HG02884 (cell line): ENCODE data around the gene RAPSN.

ENCODE experiments used
- ATAC-seq: cut with Tn5 transposase; IDR thresholded peaks from one replicate; pipeline ENCODE4 v1.9.1; 2021; ENCODE audit warnings: mild to moderate bottlenecking, moderate library complexity; ENCODE audit not compliant: unreplicated experiment

Gene RAPSN

DNA sequence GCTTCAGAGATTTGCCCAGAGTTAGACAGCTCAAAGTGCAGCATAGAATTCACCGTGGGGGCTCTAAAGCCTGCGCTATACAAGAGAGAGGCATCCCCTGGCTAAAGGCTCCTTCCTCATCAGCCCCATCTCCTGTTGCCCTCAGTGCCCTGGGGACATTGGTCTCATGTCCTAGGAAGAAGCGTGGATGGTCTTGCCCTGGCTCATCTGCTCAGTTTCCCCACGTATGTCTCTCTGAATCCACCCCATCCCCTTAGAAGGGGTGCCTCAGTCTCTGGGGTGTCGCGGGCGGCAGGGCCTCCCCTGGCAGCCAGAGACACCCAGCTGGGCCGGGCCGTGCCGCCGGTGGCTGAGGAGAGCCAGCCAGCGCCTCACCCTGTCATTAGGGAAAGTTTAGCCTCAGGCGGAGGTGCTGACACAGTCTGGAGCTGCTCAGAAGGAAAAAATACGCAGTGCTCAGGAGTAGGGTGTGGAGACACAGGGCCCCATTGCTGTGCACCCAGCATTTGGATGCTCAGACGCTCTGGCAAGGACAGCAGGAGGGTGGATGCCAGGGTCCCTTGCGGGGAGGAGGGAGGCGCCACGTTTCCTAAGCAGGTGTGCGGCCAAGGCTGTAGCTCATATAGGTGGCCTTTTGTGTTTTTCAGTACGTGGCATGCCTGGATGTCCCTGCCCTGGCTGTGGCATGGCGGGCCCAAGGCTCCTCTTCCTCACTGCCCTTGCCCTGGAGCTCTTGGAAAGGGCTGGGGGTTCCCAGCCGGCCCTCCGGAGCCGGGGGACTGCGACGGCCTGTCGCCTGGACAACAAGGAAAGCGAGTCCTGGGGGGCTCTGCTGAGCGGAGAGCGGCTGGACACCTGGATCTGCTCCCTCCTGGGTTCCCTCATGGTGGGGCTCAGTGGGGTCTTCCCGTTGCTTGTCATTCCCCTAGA, 39.2 kb downstream of the RAPSN start:
- no peak for ATAC-seq

GRCh38 chr11:47408598-47409439, 40.1 kb downstream of the RAPSN start:
- ATAC-seq, result peak; percentile 7

DNA sequence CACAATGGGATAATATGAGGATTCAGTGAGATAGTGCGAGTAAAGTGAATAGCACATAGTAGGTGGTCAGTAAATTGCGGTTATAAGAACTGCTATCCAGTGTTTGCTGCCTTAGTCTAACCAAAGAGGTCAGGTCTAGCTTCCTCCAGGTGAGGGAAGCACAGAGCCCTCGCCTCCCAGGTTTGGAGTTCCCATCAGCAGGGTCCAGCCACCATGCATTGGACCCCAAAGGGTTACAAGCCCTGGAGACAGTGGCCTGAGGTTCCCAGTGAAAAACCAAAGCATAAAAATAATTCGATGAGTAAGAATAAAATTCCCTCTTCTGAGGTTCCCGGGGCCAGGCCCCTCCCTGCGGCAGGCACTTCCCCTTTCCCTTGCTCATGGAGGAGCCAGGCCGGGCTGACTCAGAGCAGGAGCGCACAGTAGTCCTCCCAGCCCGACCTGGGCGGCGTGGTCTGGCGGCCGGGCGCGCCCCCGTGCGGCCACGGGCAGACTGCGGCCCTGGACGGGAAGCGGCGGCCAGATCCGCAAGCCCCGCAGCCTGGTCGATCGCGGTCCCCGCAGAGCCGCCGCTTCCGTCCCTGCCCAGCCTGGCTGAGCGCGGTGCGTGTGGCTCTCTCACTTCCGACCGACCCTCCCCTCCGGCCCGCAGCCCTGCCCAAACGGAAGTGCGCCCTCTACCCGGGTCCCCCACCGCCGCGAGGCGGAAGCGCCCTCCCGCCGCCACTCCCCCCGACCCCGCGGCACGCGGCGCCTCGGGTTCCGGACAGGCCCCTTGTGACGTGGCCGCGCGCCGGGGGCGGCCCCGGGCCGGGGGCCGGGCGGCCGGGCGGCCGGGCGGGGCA, 41.0 kb downstream of the RAPSN start, which contains the start of gene SLC39A13:
SLC39A13 (plus strand) TSS at position 845 of the 845 bp plus-strand sequence. CDS start 1,505 bp downstream, outside the sequence.
- peak; percentile 78 for ATAC-seq

GRCh38 chr11:47406896-47407745, 41.8 kb downstream of the RAPSN start:
- no peak for ATAC-seq

GRCh38 chr11:47403571-47403970, 45.4 kb downstream of the RAPSN start:
- ATAC-seq, result no peak

DNA sequence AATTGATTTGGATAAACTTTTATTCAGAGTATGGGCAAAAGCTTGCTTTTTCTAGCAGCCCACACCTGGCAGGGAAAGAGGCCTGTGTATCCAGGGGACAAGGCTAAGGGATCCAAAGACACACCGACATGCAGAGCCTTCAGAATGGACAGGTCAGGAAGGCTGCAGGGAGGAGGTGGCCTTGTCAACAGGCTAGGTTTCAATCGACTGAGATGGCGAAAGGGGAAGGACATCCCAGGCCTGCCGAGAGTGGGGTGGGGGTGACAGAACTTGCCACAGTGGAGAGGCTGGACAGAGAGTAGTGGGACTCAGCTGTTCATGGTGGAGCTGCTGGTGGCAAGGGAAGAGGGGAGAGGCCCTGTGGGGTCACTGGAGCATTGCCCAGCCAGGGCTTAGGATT, 45.8 kb downstream of the RAPSN start:
- no peak for ATAC-seq

- peak; percentile 59 for ATAC-seq
Observed at GRCh38 chr11:47400768-47401279, 48.1 kb downstream of the RAPSN start.

GRCh38 chr11:47399860-47400767, 48.8 kb downstream of the RAPSN start:
- peak; percentile 27 for ATAC-seq

GRCh38 chr11:47398551-47398950, 50.4 kb downstream of the RAPSN start:
- no peak for ATAC-seq

DNA sequence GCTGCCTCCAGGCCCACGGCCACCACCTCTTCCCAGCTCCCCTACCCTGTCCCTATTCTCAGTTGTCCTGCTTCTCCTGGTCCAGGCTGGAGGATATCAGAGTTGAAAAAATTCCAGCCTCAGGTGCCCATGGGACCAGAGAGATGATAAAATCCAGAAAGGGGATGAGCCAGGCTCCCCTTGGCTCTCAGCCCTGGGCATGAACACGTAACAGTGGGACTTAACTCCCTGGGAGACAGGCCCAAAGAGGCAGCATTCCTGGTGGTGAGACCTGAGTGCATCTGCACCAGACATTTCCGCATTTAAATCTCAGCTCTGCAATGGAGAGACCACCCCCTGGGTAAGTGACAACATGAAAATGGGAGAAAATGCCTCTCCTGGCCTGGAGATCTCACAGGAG, 50.9 kb downstream of the RAPSN start:
- ATAC-seq, result no peak

- ATAC-seq, result no peak
Observed at GRCh38 chr11:47396049-47396320, 53.0 kb downstream of the RAPSN start.

DNA sequence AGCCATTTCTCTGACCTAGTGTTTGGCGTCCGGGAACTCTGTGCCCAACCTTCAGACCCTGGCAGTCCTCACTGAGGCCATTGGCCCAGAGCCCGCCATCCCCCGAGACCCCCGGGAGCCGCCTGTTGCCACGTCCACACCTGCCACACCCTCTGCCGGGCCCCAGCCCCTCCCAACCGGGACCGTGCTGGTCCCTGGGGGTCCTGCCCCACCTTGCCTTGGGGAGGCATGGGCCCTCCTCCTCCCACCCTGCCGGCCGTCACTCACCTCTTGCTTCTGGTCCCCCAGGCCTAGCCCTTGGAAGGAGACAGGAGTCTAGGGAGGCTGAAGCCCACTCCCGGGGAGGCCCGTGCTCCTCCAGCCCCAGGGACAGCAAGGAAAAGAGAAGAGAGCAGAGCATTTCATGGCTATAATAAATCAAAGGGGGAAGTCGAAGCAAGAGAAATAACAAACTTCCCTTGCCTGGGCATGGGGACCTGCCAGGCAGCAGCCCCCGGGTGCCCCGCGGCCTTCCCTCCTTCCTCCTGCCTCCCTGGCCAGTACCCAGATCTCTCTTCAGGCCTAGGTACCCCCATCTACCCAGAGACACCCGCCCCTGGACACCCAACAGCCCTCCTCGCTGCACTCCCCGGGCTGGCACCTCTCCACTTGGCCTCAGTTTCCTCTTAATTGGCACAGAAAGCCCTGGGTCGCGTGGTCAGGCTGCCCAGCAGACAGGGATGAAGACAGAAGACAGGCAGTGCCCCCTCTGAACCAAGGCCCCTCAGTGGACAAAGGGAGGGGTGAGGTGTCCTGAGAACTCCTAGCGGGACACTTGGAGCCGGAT, 53.5 kb downstream of the RAPSN start:
- no peak for ATAC-seq

GRCh38 chr11:47394322-47395222, 54.4 kb downstream of the RAPSN start:
- ATAC-seq, result no peak

DNA sequence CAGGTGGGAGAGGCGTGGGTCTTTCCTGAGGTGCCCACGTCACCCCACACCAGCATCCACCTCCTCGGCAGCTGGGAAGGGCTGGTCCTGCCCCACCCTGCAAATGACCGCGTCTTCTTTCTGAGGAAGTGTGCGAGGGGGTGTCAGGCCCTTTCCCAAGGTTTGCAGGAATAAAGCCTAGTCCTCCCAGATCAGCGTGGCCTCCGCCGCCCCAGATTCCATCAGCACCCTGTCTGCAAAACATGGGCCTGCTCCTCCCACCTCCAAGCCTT, 55.0 kb downstream of the RAPSN start:
- ATAC-seq, result no peak

- no peak for ATAC-seq
Observed at GRCh38 chr11:47393163-47394049, 55.5 kb downstream of the RAPSN start.

- no peak for ATAC-seq
Observed at GRCh38 chr11:47392546-47393162, 56.3 kb downstream of the RAPSN start.
